PC-9 (cell line): Measurements from ENCODE around the gene AMZ1. TPM values are rescaled to one million over a fixed set of nuclear protein-coding genes. Genes with fewer than 3 reads are reported as not detected.

Experiments used
- BruUV-seq: library from RNA; stranded (reverse); fragments of 400-500 nt; replicated peaks from 2 replicates; lab custom pipeline; 2021; lab: Mats Ljungman, UMichigan
- CTCF ChIA-PET: fragments of 300-600 bp; sonication (Branson Sonifier 250); formaldehyde crosslinking; loops from one replicate; lab custom pipeline; 2022; ENCODE audit warnings: antibody characterized with exemption; lab: Charles Lee
- POLR2A ChIA-PET: fragments of 300-600 bp; sonication (Branson Sonifier 250); formaldehyde crosslinking; loops from one replicate; lab custom pipeline; 2022; ENCODE audit warnings: antibody characterized with exemption; ENCODE audit not compliant: unreplicated experiment; lab: Charles Lee
- DNase-seq, 2 experiments: peaks; one replicate each; pipeline versions ENCODE4 v3.0.0 to v3.0.0-alpha.2; 2015 to 2022; ENCODE audit warnings: mixed read lengths in 1 of 2
- H2AFZ ChIP-seq: fragments of 200-600 bp; sonication (generic); 2 replicates; pipeline ENCODE4 v1.8.1; 2017; ENCODE audit warnings: antibody characterized with exemption
- H3F3A ChIP-seq: fragments of 200-600 bp; sonication (generic); 2 replicates; pipeline ENCODE4 v1.8.1; 2017; ENCODE audit warnings: antibody characterized with exemption, mild to moderate bottlenecking, low read depth; ENCODE audit not compliant: insufficient read depth
- H3K27ac ChIP-seq: fragments of 200-600 bp; sonication (generic); 2 replicates; pipeline ENCODE4 v1.6.1; 2016; ENCODE audit warnings: mixed run types
- H3K27me3 ChIP-seq: fragments of 200-600 bp; sonication (generic); 2 replicates; pipeline ENCODE4 v1.6.1; 2016; ENCODE audit warnings: low read depth, mixed run types; ENCODE audit not compliant: insufficient read depth
- H3K36me3 ChIP-seq: fragments of 200-600 bp; sonication (generic); 2 replicates; pipeline ENCODE4 v1.6.1; 2016; ENCODE audit warnings: low read depth, mixed run types
- H3K4me1 ChIP-seq: fragments of 200-600 bp; sonication (generic); replicated peaks from 2 replicates; pipeline ENCODE4 v1.6.1; 2016; ENCODE audit warnings: mixed run types; ENCODE audit not compliant: insufficient read depth
- H3K4me2 ChIP-seq: fragments of 200-600 bp; sonication (generic); 2 replicates; pipeline ENCODE4 v1.6.1; 2017; ENCODE audit warnings: mixed run types
- H3K4me3 ChIP-seq: fragments of 200-600 bp; sonication (generic); 2 replicates; pipeline ENCODE4 v1.6.1; 2016; ENCODE audit warnings: mixed run types
- H3K79me2 ChIP-seq: fragments of 200-600 bp; sonication (generic); 2 replicates; pipeline ENCODE4 v1.6.1; 2017; ENCODE audit warnings: low read depth, mixed run types
- H3K9me2 ChIP-seq: fragments of 200-600 bp; sonication (generic); 2 replicates; pipeline ENCODE4 v1.8.1; 2017; ENCODE audit warnings: mild to moderate bottlenecking; ENCODE audit not compliant: insufficient read depth
- H3K9me3 ChIP-seq: fragments of 200-600 bp; sonication (generic); 2 replicates; pipeline ENCODE4 v1.8.1; 2016; ENCODE audit warnings: low read depth; ENCODE audit not compliant: insufficient read depth
- H4K20me1 ChIP-seq: fragments of 200-600 bp; sonication (generic); 2 replicates; pipeline ENCODE4 v1.8.1; 2017; ENCODE audit not compliant: insufficient read depth
- EZH2 ChIP-seq: fragments of 200-600 bp; sonication (generic); IDR thresholded peaks from 2 replicates; pipeline ENCODE4 v1.8.0; 2017; ENCODE audit warnings: antibody characterized with exemption, low read depth
- intact Hi-C: fragments of 100-400 bp; cut with micrococcal nuclease; formaldehyde crosslinking; loops from one replicate; pipeline ENCODE4 v1.10.0; 2022; ENCODE audit not compliant: unreplicated experiment
- total RNA-seq: library from RNA; stranded (reverse); gene quantifications from 2 replicates; pipeline ENCODE4 v1.2.3, GENCODE V29; 2021
- TF ChIP-seq, protein P1 (sequence below): fragments of 200-600 bp; sonication (generic); conservative IDR thresholded peaks from 2 replicates; pipeline ENCODE4 v1.6.1; 2017; ENCODE audit warnings: mixed run types, antibody characterized with exemption, mild to moderate bottlenecking, moderate library complexity

Gene AMZ1
- total RNA-seq, 1 experiment from 2014 or later, result not detected

DNA sequence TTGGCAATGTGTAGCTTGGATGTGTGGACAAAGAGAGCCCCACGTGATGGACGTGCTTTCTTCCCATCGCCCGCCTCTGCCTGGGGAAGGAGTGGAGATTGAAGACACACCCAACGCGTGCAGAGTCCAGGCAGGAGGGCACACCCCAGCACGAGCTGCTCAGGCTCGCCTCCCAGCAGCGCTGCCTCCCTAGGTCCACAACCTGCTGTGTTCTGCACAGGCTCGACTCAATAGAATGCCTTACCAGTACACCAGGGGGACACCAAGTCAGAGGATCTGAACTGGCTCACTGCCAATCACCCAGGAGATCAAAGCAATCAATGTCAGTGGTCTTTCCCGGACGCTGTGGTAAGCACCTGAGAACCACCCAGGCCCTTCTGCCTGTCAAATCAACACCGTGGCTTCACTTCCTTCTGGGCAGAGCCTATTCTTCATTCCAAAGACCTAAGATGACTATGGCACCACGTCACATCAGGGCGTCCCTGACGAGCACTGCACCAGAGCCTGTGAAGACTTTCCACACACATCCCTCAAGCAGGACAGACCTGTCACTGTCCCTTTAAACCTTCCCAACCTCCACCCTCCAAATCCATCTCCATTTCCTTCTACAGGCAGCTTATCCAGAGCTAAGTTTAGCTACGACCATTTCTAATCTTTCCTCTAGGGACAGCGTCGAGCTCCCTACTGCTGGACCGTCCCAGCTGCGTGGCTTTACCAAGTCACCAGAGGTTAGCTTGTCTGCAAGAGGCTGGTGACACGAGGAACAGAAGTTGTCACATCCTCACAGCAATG is 72.3 kb downstream of the AMZ1 start:
- peaks cover 54% of the 10 kb centered on the region for H3K79me2 ChIP-seq
- H3K27ac ChIP-seq, result peak overlapping the region; percentile 93
- DNase-seq, result peak; percentile 47 to 65
- ChIA-PET CTCF (no interaction called here), POLR2A (interaction anchor here (0.5 to 0.6 kb wide), 2 partner anchors 82 to 123 kb away, joined by 4 to 8 read pairs; no protein-coding TSS in a partner anchor)
- TF ChIP-seq EZH2, result no peak
- TF ChIP-seq, protein P1, sequence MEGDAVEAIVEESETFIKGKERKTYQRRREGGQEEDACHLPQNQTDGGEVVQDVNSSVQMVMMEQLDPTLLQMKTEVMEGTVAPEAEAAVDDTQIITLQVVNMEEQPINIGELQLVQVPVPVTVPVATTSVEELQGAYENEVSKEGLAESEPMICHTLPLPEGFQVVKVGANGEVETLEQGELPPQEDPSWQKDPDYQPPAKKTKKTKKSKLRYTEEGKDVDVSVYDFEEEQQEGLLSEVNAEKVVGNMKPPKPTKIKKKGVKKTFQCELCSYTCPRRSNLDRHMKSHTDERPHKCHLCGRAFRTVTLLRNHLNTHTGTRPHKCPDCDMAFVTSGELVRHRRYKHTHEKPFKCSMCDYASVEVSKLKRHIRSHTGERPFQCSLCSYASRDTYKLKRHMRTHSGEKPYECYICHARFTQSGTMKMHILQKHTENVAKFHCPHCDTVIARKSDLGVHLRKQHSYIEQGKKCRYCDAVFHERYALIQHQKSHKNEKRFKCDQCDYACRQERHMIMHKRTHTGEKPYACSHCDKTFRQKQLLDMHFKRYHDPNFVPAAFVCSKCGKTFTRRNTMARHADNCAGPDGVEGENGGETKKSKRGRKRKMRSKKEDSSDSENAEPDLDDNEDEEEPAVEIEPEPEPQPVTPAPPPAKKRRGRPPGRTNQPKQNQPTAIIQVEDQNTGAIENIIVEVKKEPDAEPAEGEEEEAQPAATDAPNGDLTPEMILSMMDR, result peak; percentile 74
- no peaks in the 10 kb centered on the region for H3K9me3 ChIP-seq
- H2AFZ ChIP-seq, result no peak overlapping the region
- H3K9me2 ChIP-seq, result no peaks in the 10 kb centered on the region
- peaks cover 59% of the 10 kb centered on the region for H3F3A ChIP-seq
- intact Hi-C loops, result no loop called here
- no peaks in the 10 kb centered on the region for H3K27me3 ChIP-seq
- peaks cover 59% of the 10 kb centered on the region for H3K4me1 ChIP-seq
- H3K4me3 ChIP-seq, result no peak overlapping the region
- no TSS peak for BruUV-seq
- H4K20me1 ChIP-seq, result no peaks in the 10 kb centered on the region
- no peak overlapping the region; the same call in 1 of the 2 replicates for H3K4me2 ChIP-seq
- H3K36me3 ChIP-seq, result peaks cover 14% of the 10 kb centered on the region

- Histone ChIP-seq H3K9me3 (no peaks in the 10 kb centered on the region), H3K27ac (no peak overlapping the region; the same call in 1 of the 2 replicates), H3K9me2 (no peaks in the 10 kb centered on the region), H3K36me3 (peaks cover 5% of the 10 kb centered on the region), H3K4me2 (no peak overlapping the region), H4K20me1 (no peaks in the 10 kb centered on the region), H3K4me3 (no peak overlapping the region), H3K79me2 (peaks cover 45% of the 10 kb centered on the region), H3F3A (peaks cover 50% of the 10 kb centered on the region), H3K4me1 (peaks cover 51% of the 10 kb centered on the region), H2AFZ (no peak overlapping the region), H3K27me3 (no peaks in the 10 kb centered on the region)
- TF ChIP-seq, protein P1, result no peak
- no peak for TF ChIP-seq EZH2
- CTCF ChIA-PET, result no interaction called here
- POLR2A ChIA-PET, result interaction anchor here (0.5 to 0.6 kb wide), 2 partner anchors 81 to 122 kb away, joined by 4 to 8 read pairs; no protein-coding TSS in a partner anchor
- no TSS peak for BruUV-seq
- DNase-seq, result no peak
- intact Hi-C loops, result no loop called here
Observed at GRCh38 chr7:2761131-2761624, 73.2 kb downstream of the AMZ1 start.

DNA sequence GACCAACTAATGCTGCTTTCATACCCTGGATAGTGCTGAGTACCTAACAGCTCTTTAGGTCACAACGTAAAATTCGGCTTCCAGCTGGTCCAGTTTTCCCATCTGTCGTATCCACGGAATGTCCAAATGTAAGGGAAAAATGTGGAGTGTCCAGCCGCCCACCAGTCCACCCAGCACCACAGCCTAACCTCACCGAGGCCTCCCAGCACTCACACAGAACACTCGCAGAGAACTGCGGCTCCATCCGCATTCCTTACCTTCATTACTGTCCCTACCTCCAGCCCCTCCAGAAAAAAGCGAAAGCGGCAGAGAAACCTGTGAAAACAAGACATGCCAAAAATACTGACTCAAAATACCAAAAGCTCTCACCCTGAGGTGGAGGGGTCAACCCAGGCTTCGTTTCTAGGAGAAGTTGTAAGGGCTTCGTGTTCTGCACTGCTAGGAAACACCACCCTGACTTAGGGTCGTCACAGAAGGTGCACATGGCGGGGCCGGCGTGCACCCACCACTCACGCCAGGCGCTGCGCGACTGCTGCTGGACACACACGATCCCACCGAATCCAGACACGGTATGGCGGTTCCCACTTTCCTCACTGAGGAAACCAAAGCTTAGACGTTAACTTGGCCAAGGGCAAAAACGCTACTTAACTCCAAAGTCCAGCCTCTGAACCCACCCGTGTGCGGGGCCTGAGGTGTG is 73.9 kb downstream of the AMZ1 start:
- Histone ChIP-seq H3K9me2 (no peaks in the 10 kb centered on the region), H3K79me2 (peaks cover 39% of the 10 kb centered on the region), H4K20me1 (no peaks in the 10 kb centered on the region), H3K27ac (no peak overlapping the region), H2AFZ (no peak overlapping the region), H3K27me3 (no peaks in the 10 kb centered on the region), H3K9me3 (no peaks in the 10 kb centered on the region), H3F3A (peaks cover 42% of the 10 kb centered on the region), H3K36me3 (no peaks in the 10 kb centered on the region), H3K4me3 (no peak overlapping the region), H3K4me2 (no peak overlapping the region), H3K4me1 (peaks cover 43% of the 10 kb centered on the region)
- ChIA-PET CTCF (no interaction called here), POLR2A (no interaction called here)
- no peak for DNase-seq
- intact Hi-C loops, result no loop called here
- TF ChIP-seq, protein P1, result no peak
- no peak for TF ChIP-seq EZH2
- BruUV-seq, result no TSS peak
